Measurements from ENCODE around the gene CDH4.

Gene CDH4

GRCh38 chr20:61459705-61460104 is 207.6 kb downstream of the CDH4 start:
- Histone ChIP-seq H3K4me3 (ENCODE audit: low read depth in 1 of 2, low read length in 2 of 2) (no peak overlapping the region), H3K27ac (ENCODE audit: low read depth, low read length) (no peak overlapping the region), H3K27me3 (ENCODE audit: control insufficient read depth in 1 of 2, insufficient read depth in 2 of 2, low read length in 2 of 2) (no peaks in the 10 kb centered on the region), H3K9ac (ENCODE audit: low read depth in 1 of 2, low read length in 2 of 2) (no peak overlapping the region), H3K9me3 (ENCODE audit: control insufficient read depth in 1 of 2, low read length in 2 of 2) (peaks cover 3 to 14% of the 10 kb centered on the region in 2 donors), H3K4me1 (ENCODE audit: control insufficient read depth in 1 of 2, insufficient read depth in 2 of 2, low read length in 2 of 2) (no peaks in the 10 kb centered on the region), H3K36me3 (ENCODE audit: control insufficient read depth in 1 of 2, insufficient read depth in 2 of 2, low read length in 2 of 2) (no peaks in the 10 kb centered on the region)

- H3K9me3 ChIP-seq (ENCODE audit: control insufficient read depth in 1 of 2, low read length in 2 of 2) = peaks cover 3 to 14% of the 10 kb centered on the region in 2 donors
- no peaks in the 10 kb centered on the region for H3K36me3 ChIP-seq (ENCODE audit: control insufficient read depth in 1 of 2, insufficient read depth in 2 of 2, low read length in 2 of 2)
- no peak overlapping the region for H3K27ac ChIP-seq (ENCODE audit: low read depth, low read length)
- H3K4me1 ChIP-seq (ENCODE audit: control insufficient read depth in 1 of 2, insufficient read depth in 2 of 2, low read length in 2 of 2) = no peaks in the 10 kb centered on the region
- H3K9ac ChIP-seq (ENCODE audit: low read depth in 1 of 2, low read length in 2 of 2) = no peak overlapping the region
- no peaks in the 10 kb centered on the region for H3K27me3 ChIP-seq (ENCODE audit: control insufficient read depth in 1 of 2, insufficient read depth in 2 of 2, low read length in 2 of 2)
- no peak overlapping the region for H3K4me3 ChIP-seq (ENCODE audit: low read depth in 1 of 2, low read length in 2 of 2)
Measured at GRCh38 chr20:61460261-61461052, 208.4 kb downstream of the CDH4 start.

- Histone ChIP-seq H3K27ac (ENCODE audit: low read depth, low read length) (no peak overlapping the region), H3K36me3 (ENCODE audit: control insufficient read depth in 1 of 2, insufficient read depth in 2 of 2, low read length in 2 of 2) (no peaks in the 10 kb centered on the region), H3K4me1 (ENCODE audit: control insufficient read depth in 1 of 2, insufficient read depth in 2 of 2, low read length in 2 of 2) (no peaks in the 10 kb centered on the region), H3K9ac (ENCODE audit: low read depth in 1 of 2, low read length in 2 of 2) (no peak overlapping the region), H3K4me3 (ENCODE audit: low read depth in 1 of 2, low read length in 2 of 2) (no peak overlapping the region), H3K27me3 (ENCODE audit: control insufficient read depth in 1 of 2, insufficient read depth in 2 of 2, low read length in 2 of 2) (no peaks in the 10 kb centered on the region), H3K9me3 (ENCODE audit: control insufficient read depth in 1 of 2, low read length in 2 of 2) (peaks cover 3 to 14% of the 10 kb centered on the region in 2 donors)
Measured at GRCh38 chr20:61461461-61461860, 209.4 kb downstream of the CDH4 start.

- no peak overlapping the region for H3K27ac ChIP-seq (ENCODE audit: low read depth, low read length)
- H3K27me3 ChIP-seq (ENCODE audit: control insufficient read depth in 1 of 2, insufficient read depth in 2 of 2, low read length in 2 of 2) = no peaks in the 10 kb centered on the region
- H3K4me3 ChIP-seq (ENCODE audit: low read depth in 1 of 2, low read length in 2 of 2) = no peak overlapping the region
- no peaks in the 10 kb centered on the region for H3K4me1 ChIP-seq (ENCODE audit: control insufficient read depth in 1 of 2, insufficient read depth in 2 of 2, low read length in 2 of 2)
- no peaks in the 10 kb centered on the region for H3K36me3 ChIP-seq (ENCODE audit: control insufficient read depth in 1 of 2, insufficient read depth in 2 of 2, low read length in 2 of 2)
- H3K9me3 ChIP-seq (ENCODE audit: control insufficient read depth in 1 of 2, low read length in 2 of 2) = peaks cover 4 to 17% of the 10 kb centered on the region in 2 donors
- no peak overlapping the region for H3K9ac ChIP-seq (ENCODE audit: low read depth in 1 of 2, low read length in 2 of 2)
Measured at GRCh38 chr20:61464307-61465303, 212.5 kb downstream of the CDH4 start.

GRCh38 chr20:61475729-61476128 is 223.7 kb downstream of the CDH4 start:
- H3K27ac ChIP-seq (ENCODE audit: low read depth, low read length) = no peak overlapping the region
- no peak overlapping the region for H3K9ac ChIP-seq (ENCODE audit: low read depth in 1 of 2, low read length in 2 of 2)
- H3K36me3 ChIP-seq (ENCODE audit: control insufficient read depth in 1 of 2, insufficient read depth in 2 of 2, low read length in 2 of 2) = no peaks in the 10 kb centered on the region
- H3K27me3 ChIP-seq (ENCODE audit: control insufficient read depth in 1 of 2, insufficient read depth in 2 of 2, low read length in 2 of 2) = no peaks in the 10 kb centered on the region
- no peak overlapping the region for H3K4me3 ChIP-seq (ENCODE audit: low read depth in 1 of 2, low read length in 2 of 2)
- peaks cover 0 to 3% of the 10 kb centered on the region in 2 donors for H3K9me3 ChIP-seq (ENCODE audit: control insufficient read depth in 1 of 2, low read length in 2 of 2)
- H3K4me1 ChIP-seq (ENCODE audit: control insufficient read depth in 1 of 2, insufficient read depth in 2 of 2, low read length in 2 of 2) = no peaks in the 10 kb centered on the region

- no peaks in the 10 kb centered on the region for H3K27me3 ChIP-seq (ENCODE audit: control insufficient read depth in 1 of 2, insufficient read depth in 2 of 2, low read length in 2 of 2)
- no peaks in the 10 kb centered on the region for H3K4me1 ChIP-seq (ENCODE audit: control insufficient read depth in 1 of 2, insufficient read depth in 2 of 2, low read length in 2 of 2)
- no peaks in the 10 kb centered on the region for H3K36me3 ChIP-seq (ENCODE audit: control insufficient read depth in 1 of 2, insufficient read depth in 2 of 2, low read length in 2 of 2)
- no peak overlapping the region for H3K4me3 ChIP-seq (ENCODE audit: low read depth in 1 of 2, low read length in 2 of 2)
- H3K27ac ChIP-seq (ENCODE audit: low read depth, low read length) = no peak overlapping the region
- no peak overlapping the region for H3K9ac ChIP-seq (ENCODE audit: low read depth in 1 of 2, low read length in 2 of 2)
- H3K9me3 ChIP-seq (ENCODE audit: control insufficient read depth in 1 of 2, low read length in 2 of 2) = peaks cover 0 to 7% of the 10 kb centered on the region in 2 donors
Measured at GRCh38 chr20:61476956-61477355, 224.9 kb downstream of the CDH4 start.

- H3K36me3 ChIP-seq (ENCODE audit: control insufficient read depth in 1 of 2, insufficient read depth in 2 of 2, low read length in 2 of 2) = no peaks in the 10 kb centered on the region
- H3K9ac ChIP-seq (ENCODE audit: low read depth in 1 of 2, low read length in 2 of 2) = no peak overlapping the region
- H3K4me3 ChIP-seq (ENCODE audit: low read depth in 1 of 2, low read length in 2 of 2) = no peak overlapping the region
- peaks cover 0 to 7% of the 10 kb centered on the region in 2 donors for H3K9me3 ChIP-seq (ENCODE audit: control insufficient read depth in 1 of 2, low read length in 2 of 2)
- H3K27me3 ChIP-seq (ENCODE audit: control insufficient read depth in 1 of 2, insufficient read depth in 2 of 2, low read length in 2 of 2) = no peaks in the 10 kb centered on the region
- no peaks in the 10 kb centered on the region for H3K4me1 ChIP-seq (ENCODE audit: control insufficient read depth in 1 of 2, insufficient read depth in 2 of 2, low read length in 2 of 2)
- H3K27ac ChIP-seq (ENCODE audit: low read depth, low read length) = no peak overlapping the region
Measured at GRCh38 chr20:61477451-61477861, 225.4 kb downstream of the CDH4 start.

GRCh38 chr20:61478094-61478493 is 226.0 kb downstream of the CDH4 start:
- H3K27me3 ChIP-seq (ENCODE audit: control insufficient read depth in 1 of 2, insufficient read depth in 2 of 2, low read length in 2 of 2) = no peaks in the 10 kb centered on the region
- H3K9ac ChIP-seq (ENCODE audit: low read depth in 1 of 2, low read length in 2 of 2) = no peak overlapping the region
- H3K4me1 ChIP-seq (ENCODE audit: control insufficient read depth in 1 of 2, insufficient read depth in 2 of 2, low read length in 2 of 2) = no peaks in the 10 kb centered on the region
- no peaks in the 10 kb centered on the region for H3K36me3 ChIP-seq (ENCODE audit: control insufficient read depth in 1 of 2, insufficient read depth in 2 of 2, low read length in 2 of 2)
- H3K9me3 ChIP-seq (ENCODE audit: control insufficient read depth in 1 of 2, low read length in 2 of 2) = peaks cover 0 to 7% of the 10 kb centered on the region in 2 donors
- H3K4me3 ChIP-seq (ENCODE audit: low read depth in 1 of 2, low read length in 2 of 2) = no peak overlapping the region
- H3K27ac ChIP-seq (ENCODE audit: low read depth, low read length) = no peak overlapping the region

- Histone ChIP-seq H3K27ac (ENCODE audit: low read depth, low read length) (no peak overlapping the region), H3K9ac (ENCODE audit: low read depth in 1 of 2, low read length in 2 of 2) (no peak overlapping the region), H3K4me3 (ENCODE audit: low read depth in 1 of 2, low read length in 2 of 2) (no peak overlapping the region), H3K36me3 (ENCODE audit: control insufficient read depth in 1 of 2, insufficient read depth in 2 of 2, low read length in 2 of 2) (no peaks in the 10 kb centered on the region), H3K27me3 (ENCODE audit: control insufficient read depth in 1 of 2, insufficient read depth in 2 of 2, low read length in 2 of 2) (no peaks in the 10 kb centered on the region), H3K4me1 (ENCODE audit: control insufficient read depth in 1 of 2, insufficient read depth in 2 of 2, low read length in 2 of 2) (no peaks in the 10 kb centered on the region), H3K9me3 (ENCODE audit: control insufficient read depth in 1 of 2, low read length in 2 of 2) (peaks cover 0 to 7% of the 10 kb centered on the region in 2 donors)
Measured at GRCh38 chr20:61478611-61479305, 226.7 kb downstream of the CDH4 start.
